ENCODE data around the gene CCR5AS.

Gene CCR5AS

DNA sequence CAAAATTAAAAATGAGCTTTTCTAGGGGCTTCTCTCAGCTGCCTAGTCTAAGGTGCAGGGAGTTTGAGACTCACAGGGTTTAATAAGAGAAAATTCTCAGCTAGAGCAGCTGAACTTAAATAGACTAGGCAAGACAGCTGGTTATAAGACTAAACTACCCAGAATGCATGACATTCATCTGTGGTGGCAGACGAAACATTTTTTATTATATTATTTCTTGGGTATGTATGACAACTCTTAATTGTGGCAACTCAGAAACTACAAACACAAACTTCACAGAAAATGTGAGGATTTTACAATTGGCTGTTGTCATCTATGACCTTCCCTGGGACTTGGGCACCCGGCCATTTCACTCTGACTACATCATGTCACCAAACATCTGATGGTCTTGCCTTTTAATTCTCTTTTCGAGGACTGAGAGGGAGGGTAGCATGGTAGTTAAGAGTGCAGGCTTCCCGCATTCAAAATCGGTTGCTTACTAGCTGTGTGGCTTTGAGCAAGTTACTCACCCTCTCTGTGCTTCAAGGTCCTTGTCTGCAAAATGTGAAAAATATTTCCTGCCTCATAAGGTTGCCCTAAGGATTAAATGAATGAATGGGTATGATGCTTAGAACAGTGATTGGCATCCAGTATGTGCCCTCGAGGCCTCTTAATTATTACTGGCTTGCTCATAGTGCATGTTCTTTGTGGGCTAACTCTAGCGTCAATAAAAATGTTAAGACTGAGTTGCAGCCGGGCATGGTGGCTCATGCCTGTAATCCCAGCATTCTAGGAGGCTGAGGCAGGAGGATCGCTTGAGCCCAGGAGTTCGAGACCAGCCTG is 35.1 kb downstream of the CCR5AS start:
- no peak overlapping the region for H2AFZ ChIP-seq (ENCODE audit: insufficient read depth, low read depth, low read length, poor library complexity, severe bottlenecking)
- no peak overlapping the region for H3K9ac ChIP-seq (ENCODE audit: insufficient read depth, low read length, poor library complexity, severe bottlenecking)
- H3K79me2 ChIP-seq (ENCODE audit: insufficient read depth, low read length), result no peaks in the 10 kb centered on the region
- H3K36me3 Mint-ChIP-seq, result peaks cover 2 to 6% of the 10 kb centered on the region in 2 donors
- WGBS (ENCODE audit: insufficient coverage), result 100% methylated on average over 1 of the region's 10 CpGs
- peaks cover 42% of the 10 kb centered on the region for H3K4me1 Mint-ChIP-seq
- H3K27ac ChIP-seq (ENCODE audit: low read depth in 1 of 2, low read length in 2 of 2), result peak overlapping the region in 1 of 2 donors; percentile 65
- peak overlapping the region; percentile 0 to 68 (median 25) for H3K4me3 ChIP-seq (replicated peaks in 1 of 3; ENCODE audit: low read depth in 2 of 3, low read length in 3 of 3)
- intact Hi-C loops (cut with micrococcal nuclease), result loop anchor here in 1 of 2 donors (5.0 kb wide), 1 partner anchor 284 kb away; no protein-coding TSS in a partner anchor
- TF ChIP-seq, protein P1, sequence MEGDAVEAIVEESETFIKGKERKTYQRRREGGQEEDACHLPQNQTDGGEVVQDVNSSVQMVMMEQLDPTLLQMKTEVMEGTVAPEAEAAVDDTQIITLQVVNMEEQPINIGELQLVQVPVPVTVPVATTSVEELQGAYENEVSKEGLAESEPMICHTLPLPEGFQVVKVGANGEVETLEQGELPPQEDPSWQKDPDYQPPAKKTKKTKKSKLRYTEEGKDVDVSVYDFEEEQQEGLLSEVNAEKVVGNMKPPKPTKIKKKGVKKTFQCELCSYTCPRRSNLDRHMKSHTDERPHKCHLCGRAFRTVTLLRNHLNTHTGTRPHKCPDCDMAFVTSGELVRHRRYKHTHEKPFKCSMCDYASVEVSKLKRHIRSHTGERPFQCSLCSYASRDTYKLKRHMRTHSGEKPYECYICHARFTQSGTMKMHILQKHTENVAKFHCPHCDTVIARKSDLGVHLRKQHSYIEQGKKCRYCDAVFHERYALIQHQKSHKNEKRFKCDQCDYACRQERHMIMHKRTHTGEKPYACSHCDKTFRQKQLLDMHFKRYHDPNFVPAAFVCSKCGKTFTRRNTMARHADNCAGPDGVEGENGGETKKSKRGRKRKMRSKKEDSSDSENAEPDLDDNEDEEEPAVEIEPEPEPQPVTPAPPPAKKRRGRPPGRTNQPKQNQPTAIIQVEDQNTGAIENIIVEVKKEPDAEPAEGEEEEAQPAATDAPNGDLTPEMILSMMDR (IDR thresholded peaks at IDR 0.05), result no peak
- H3K27me3 Mint-ChIP-seq (ENCODE audit: low read depth in 3 of 3), result peaks cover 1 to 6% (median 2%) of the 10 kb centered on the region in 3 donors
- peak overlapping the region; percentile 5 to 31 for H3K4me3 Mint-ChIP-seq
- H3K27me3 ChIP-seq (ENCODE audit: control insufficient read depth in 2 of 2, insufficient read depth in 2 of 2, low read length in 2 of 2), result no peaks in the 10 kb centered on the region
- peak overlapping the region in 5 of 7 donors; percentile 1 to 69 (median 33) for H3K27ac Mint-ChIP-seq
- no peaks in the 10 kb centered on the region for H4K20me1 ChIP-seq (ENCODE audit: insufficient read depth, low read length)
- peaks cover 31 to 49% of the 10 kb centered on the region in 2 donors for H3K4me1 ChIP-seq (ENCODE audit: control insufficient read depth in 1 of 2, insufficient read depth in 2 of 2, low read length in 2 of 2)
- H3K4me2 ChIP-seq (replicated peaks; ENCODE audit: extremely low read depth, low read length, poor library complexity, severe bottlenecking), result peak overlapping the region; percentile 63
- H3K36me3 ChIP-seq (replicated peaks in 1 of 2; ENCODE audit: control insufficient read depth in 1 of 2, insufficient read depth in 2 of 2, low read length in 2 of 2), result no peaks in the 10 kb centered on the region
- peaks cover 0 to 2% (median 0%) of the 10 kb centered on the region in 7 donors for H3K9me3 Mint-ChIP-seq
- H3K9me3 ChIP-seq (replicated peaks in 1 of 2; ENCODE audit: control insufficient read depth in 1 of 2, insufficient read depth in 1 of 2, low read length in 2 of 2), result no peaks in the 10 kb centered on the region
- DNase-seq, result no peak

GRCh38 chr3:46370839-46371518 is 35.9 kb downstream of the CCR5AS start, which contains the start of gene CCR5:
Gene CCR5 (plus strand): TSS chr3:46370946. CDS start chr3:46372903, 1,957 bp downstream.
- intact Hi-C loops (cut with micrococcal nuclease), result loop anchor here in 1 of 2 donors (5.0 kb wide), 1 partner anchor 284 kb away; no protein-coding TSS in a partner anchor
- TF ChIP-seq, protein P1 (IDR thresholded peaks at IDR 0.05), result no peak
- Histone ChIP-seq H2AFZ (ENCODE audit: insufficient read depth, low read depth, low read length, poor library complexity, severe bottlenecking) (peak within 1 kb of the TSS; percentile 55), H3K9ac (ENCODE audit: insufficient read depth, low read length, poor library complexity, severe bottlenecking) (peak within 1 kb of the TSS; percentile 41), H4K20me1 (ENCODE audit: insufficient read depth, low read length) (no peaks in the 10 kb centered on the region), H3K79me2 (ENCODE audit: insufficient read depth, low read length) (no peaks in the 10 kb centered on the region), H3K4me3 (replicated peaks in 1 of 3; ENCODE audit: low read depth in 2 of 3, low read length in 3 of 3) (peak within 1 kb of the TSS; percentile 37 to 68 (median 47)), H3K4me1 (ENCODE audit: control insufficient read depth in 1 of 2, insufficient read depth in 2 of 2, low read length in 2 of 2) (peaks cover 34 to 57% of the 10 kb centered on the region in 2 donors), H3K36me3 (replicated peaks in 1 of 2; ENCODE audit: control insufficient read depth in 1 of 2, insufficient read depth in 2 of 2, low read length in 2 of 2) (no peaks in the 10 kb centered on the region), H3K27ac (ENCODE audit: low read depth in 1 of 2, low read length in 2 of 2) (peak within 1 kb of the TSS in 1 of 2 donors; percentile 65), H3K4me2 (replicated peaks; ENCODE audit: extremely low read depth, low read length, poor library complexity, severe bottlenecking) (peak within 1 kb of the TSS; percentile 63), H3K9me3 (replicated peaks in 1 of 2; ENCODE audit: control insufficient read depth in 1 of 2, insufficient read depth in 1 of 2, low read length in 2 of 2) (no peaks in the 10 kb centered on the region), H3K27me3 (ENCODE audit: control insufficient read depth in 2 of 2, insufficient read depth in 2 of 2, low read length in 2 of 2) (no peaks in the 10 kb centered on the region)
- H3K4me3 Mint-ChIP-seq, result peak within 1 kb of the TSS; percentile 59 to 78
- H3K4me1 Mint-ChIP-seq, result peaks cover 50% of the 10 kb centered on the region
- peaks cover 0 to 2% (median 0%) of the 10 kb centered on the region in 7 donors for H3K9me3 Mint-ChIP-seq
- peak in 1 of 3 donors; percentile 26 for DNase-seq
- H3K27me3 Mint-ChIP-seq (ENCODE audit: low read depth in 3 of 3), result peaks cover 1 to 6% (median 2%) of the 10 kb centered on the region in 3 donors
- WGBS (ENCODE audit: insufficient coverage), result 29% methylated on average over 1 of the region's 5 CpGs
- peak within 1 kb of the TSS; percentile 27 to 84 (median 80) for H3K27ac Mint-ChIP-seq
- peaks cover 2 to 10% of the 10 kb centered on the region in 2 donors for H3K36me3 Mint-ChIP-seq

Measured in CD14-positive monocyte (primary cell).